Epidermal melanocyte (primary cell): Measurements from ENCODE around the gene SOHLH1.

Experiments used
- DNase-seq: peaks from one replicate; pipeline ENCODE4 v3.0.0; 2011; ENCODE audit warnings: low spot score; ENCODE audit not compliant: insufficient read length

The SOHLH1 gene

GRCh38 chr9:135661816-135662560, 37.3 kb downstream of the SOHLH1 start:
- DNase-seq, result no peak

DNA sequence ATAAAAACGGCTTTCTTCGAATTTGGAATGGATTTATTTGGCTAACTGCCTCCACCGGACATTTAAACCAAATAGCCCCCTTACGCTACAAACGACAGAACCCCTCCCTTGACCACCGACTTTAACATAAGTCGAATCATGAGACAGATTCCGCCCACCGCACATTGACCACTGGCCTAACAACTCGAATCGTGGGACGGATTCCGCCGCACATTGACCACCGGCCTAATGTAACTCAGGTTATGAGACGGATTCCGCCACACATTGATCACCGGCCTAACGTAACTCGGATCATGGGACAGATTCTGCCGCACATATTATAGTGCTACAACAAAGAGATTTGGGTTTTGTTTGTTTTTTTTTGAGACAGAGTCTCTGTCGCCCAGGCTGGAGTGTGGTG, 38.9 kb downstream of the SOHLH1 start:
- DNase-seq, result no peak

- DNase-seq, result no peak
Observed at GRCh38 chr9:135659252-135659651, 40.0 kb downstream of the SOHLH1 start.

GRCh38 chr9:135657416-135657815, 41.9 kb downstream of the SOHLH1 start:
- no peak for DNase-seq

DNA sequence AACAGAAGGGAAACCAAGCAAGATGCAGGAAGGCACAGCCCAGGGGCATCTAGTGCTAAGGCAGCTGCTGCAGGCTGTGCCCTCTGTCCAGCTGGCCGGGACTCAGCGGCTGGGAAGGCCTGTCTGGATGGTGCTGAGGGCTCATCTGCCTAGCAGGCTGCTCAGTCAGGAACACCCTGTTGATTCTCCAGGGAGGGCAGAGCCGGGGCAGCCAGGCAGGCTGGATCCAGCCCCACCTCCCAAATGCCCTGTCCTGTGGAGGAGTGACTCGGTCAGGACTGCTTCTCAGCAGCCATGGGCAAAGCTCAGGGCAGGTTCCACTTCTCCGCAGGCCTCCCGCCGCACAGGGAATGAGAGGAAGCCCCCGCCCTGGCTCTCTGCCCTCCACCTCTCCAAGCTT, 44.0 kb downstream of the SOHLH1 start:
- no peak for DNase-seq

- no peak for DNase-seq
Observed at GRCh38 chr9:135650408-135650807, 48.9 kb downstream of the SOHLH1 start.

- DNase-seq, result no peak
Observed at GRCh38 chr9:135649508-135649907, 49.8 kb downstream of the SOHLH1 start.

DNA sequence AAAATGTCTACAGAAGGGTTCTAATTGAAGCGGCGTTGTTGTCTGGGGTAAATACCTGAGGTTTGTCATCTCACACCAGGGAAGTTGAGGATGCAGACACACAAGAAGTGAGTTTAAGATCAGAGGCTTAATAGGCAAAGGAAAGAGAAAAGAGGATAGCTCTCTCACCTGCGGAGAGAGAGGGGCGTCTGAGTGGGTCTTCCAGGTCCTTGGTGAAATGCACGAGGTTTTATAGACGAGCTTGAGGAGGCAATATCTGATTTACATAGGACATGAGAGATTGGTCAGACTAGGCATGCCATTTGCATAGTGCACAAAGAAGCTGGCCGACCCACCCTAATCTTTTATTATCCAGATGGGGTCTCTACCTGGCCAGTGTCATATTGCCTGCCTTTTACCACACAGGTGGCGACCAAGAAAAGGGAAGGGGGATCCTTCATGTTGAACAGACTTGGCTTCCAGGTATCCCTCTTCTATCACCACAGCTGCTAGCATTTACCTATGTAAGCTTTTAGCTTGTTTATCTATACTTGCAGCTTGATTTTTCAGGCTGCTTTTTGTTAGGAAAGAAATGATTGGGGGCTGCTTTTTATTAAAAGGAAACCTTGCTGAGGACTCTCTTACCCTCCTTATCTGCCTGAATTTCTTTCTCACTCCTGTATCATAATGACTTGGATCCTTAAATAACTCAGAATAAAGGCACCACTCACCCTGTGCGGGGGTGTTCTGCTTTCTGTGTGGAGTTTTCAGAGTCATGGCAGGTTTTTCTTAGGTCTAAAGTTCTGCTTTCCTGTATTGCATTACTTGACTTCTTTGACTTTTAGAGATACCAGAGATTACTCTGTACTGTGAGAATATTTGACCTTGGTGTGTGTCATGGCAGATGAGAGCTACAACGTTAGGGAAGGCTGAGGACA, 50.5 kb downstream of the SOHLH1 start:
- DNase-seq, result no peak

DNA sequence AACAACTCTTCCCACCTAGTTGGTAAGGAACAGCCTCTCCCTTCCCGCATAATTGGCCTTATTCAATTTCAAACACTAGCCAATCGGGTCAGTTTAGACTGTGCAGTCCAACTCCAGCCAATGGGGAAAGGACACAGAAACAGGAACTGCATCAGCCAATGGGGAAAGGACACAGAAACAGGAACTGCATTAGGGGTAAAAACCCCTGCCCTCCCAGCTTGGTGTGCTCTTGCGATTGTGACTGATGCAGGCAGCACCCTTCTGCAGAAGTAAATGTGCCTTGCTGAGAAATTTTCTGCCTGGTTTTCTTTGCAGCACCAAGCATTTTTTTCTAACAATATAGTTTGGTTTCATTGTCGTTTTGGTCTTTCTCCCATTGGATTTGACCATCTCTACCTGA, 51.4 kb downstream of the SOHLH1 start:
- DNase-seq, result no peak

GRCh38 chr9:135644631-135645218, 54.6 kb downstream of the SOHLH1 start:
- no peak for DNase-seq
